Stimulated activated CD4-positive, alpha-beta T cell treated with anti-CD3 and anti-CD28 coated beads, Interleukin-1b, Interleukin-23, amount 100 ng/mL, for 4 hours (primary cell): Measurements from ENCODE around the gene TNKS1BP1.

Experiments
- DNase-seq, 2 donors: peaks; one replicate each; pipeline ENCODE4 v3.0.0-alpha.2; 2020; ENCODE audit warnings: low read depth in 2 of 2

Gene TNKS1BP1

GRCh38 chr11:57330029-57330428 is 5.3 kb upstream of the TNKS1BP1 start:
- DNase-seq = no peak

- no peak for DNase-seq
Observed at GRCh38 chr11:57327721-57328120, 3.0 kb upstream of the TNKS1BP1 start.

GRCh38 chr11:57325735-57326048 is 940 bp upstream of the TNKS1BP1 start:
- DNase-seq = no peak

GRCh38 chr11:57324154-57324885 is 432 bp downstream of the TNKS1BP1 start:
- peak in 1 of 2 donors; percentile 33 for DNase-seq

- no peak for DNase-seq
Observed at GRCh38 chr11:57323855-57324153, 948 bp downstream of the TNKS1BP1 start.

- no peak for DNase-seq
Observed at GRCh38 chr11:57323167-57323854, 1.4 kb downstream of the TNKS1BP1 start.

- DNase-seq = no peak
Observed at GRCh38 chr11:57322256-57323166, 2.2 kb downstream of the TNKS1BP1 start.

- DNase-seq = no peak
Observed at GRCh38 chr11:57321388-57322255, 3.1 kb downstream of the TNKS1BP1 start.

GRCh38 chr11:57320719-57321387 is 3.9 kb downstream of the TNKS1BP1 start:
- DNase-seq = no peak

- no peak for DNase-seq
Observed at GRCh38 chr11:57320067-57320718, 4.6 kb downstream of the TNKS1BP1 start.

GRCh38 chr11:57318178-57318577 is 6.6 kb downstream of the TNKS1BP1 start:
- DNase-seq = no peak

- no peak for DNase-seq
Observed at GRCh38 chr11:57316017-57316416, 8.7 kb downstream of the TNKS1BP1 start.

GRCh38 chr11:57315491-57315890 is 9.3 kb downstream of the TNKS1BP1 start:
- no peak for DNase-seq

GRCh38 chr11:57314221-57314973 is 10.4 kb downstream of the TNKS1BP1 start:
- DNase-seq = no peak

GRCh38 chr11:57313788-57314135 is 11.0 kb downstream of the TNKS1BP1 start:
- DNase-seq = no peak

- DNase-seq = no peak
Observed at GRCh38 chr11:57313071-57313787, 11.5 kb downstream of the TNKS1BP1 start.

- DNase-seq = no peak
Observed at GRCh38 chr11:57312511-57313021, 12.2 kb downstream of the TNKS1BP1 start.

GRCh38 chr11:57311109-57311936 is 13.4 kb downstream of the TNKS1BP1 start:
- peak; percentile 23 to 53 for DNase-seq
